Skin of body (tissue), 2 donors: Measurements from ENCODE around the gene NKIRAS2. TPM values are rescaled to one million over a fixed set of nuclear protein-coding genes. Genes with fewer than 3 reads are reported as not detected.
"Not testable (repeated sequence)": the region's sequence is repeated elsewhere in the genome, so short reads cannot be mapped to it uniquely, and the experiment has no call there.

Experiments
- DNase-seq: peaks from one replicate; lab custom pipeline; 2025; lab: John Stamatoyannopoulos, UW
- total RNA-seq: library from RNA; depleted of rRNA; stranded (reverse); fragments of >200 nt; gene quantifications from one replicate; pipeline ENCODE4 v1.2.3, GENCODE V29; 2014

NKIRAS2 gene
- total RNA-seq, 1 donor from 2014 or later: 21.5 TPM

DNA sequence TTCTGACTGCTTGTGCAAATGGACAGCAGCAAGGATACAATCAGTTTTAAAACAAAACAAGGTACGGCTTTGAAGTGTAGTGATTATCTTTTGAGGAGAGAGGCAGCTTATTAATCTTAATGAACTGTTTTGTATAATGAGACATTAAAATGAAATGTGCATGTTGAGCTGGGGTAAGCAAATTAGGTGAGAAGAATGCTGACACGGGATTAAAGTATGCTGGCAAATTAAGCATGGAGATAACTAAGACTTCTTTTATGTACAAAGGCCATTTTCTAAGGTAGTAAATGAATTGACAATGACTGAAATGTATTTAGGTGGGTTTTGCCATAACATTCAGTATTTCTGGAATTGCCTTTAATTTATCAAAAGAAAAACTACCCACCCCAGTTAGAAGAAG is 21.4 kb upstream of the NKIRAS2 start:
- no peak for DNase-seq

DNA sequence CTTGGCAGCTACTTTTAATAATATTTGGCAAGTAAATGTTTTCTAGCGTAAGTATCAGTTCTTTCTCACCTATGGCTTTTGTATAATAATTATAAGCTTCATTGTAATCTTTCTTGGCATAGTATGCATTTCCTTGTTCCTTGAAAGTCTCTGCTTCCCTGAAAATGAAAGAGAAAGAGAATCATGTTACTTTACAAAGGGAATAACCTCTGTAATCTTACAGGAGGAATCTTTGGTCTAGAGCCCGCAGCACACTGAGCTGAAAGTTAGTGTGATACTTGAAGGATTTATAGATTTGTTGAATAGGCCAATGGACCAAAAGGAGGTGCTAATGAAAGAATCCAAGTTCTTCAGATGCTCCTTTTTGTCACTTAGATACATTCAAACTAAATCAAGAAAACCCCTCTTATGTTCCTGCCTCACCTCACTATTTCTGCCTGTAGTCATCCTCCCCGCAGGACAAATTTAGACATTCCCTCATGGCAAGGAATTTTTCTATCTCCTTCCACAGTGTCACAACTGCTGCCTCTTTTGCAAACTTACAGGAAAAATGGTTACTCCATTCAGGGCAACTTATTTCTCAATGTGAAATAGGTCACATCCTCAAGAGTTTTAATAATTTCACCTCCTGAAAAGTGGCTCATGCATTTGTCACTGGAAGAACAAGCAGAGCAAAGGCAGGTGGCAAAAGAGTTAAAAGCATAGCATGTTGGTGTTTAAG is 19.3 kb upstream of the NKIRAS2 start:
- DNase-seq: no peak

- no peak for DNase-seq
Observed at GRCh38 chr17:42001729-42002128, 18.2 kb upstream of the NKIRAS2 start.

DNA sequence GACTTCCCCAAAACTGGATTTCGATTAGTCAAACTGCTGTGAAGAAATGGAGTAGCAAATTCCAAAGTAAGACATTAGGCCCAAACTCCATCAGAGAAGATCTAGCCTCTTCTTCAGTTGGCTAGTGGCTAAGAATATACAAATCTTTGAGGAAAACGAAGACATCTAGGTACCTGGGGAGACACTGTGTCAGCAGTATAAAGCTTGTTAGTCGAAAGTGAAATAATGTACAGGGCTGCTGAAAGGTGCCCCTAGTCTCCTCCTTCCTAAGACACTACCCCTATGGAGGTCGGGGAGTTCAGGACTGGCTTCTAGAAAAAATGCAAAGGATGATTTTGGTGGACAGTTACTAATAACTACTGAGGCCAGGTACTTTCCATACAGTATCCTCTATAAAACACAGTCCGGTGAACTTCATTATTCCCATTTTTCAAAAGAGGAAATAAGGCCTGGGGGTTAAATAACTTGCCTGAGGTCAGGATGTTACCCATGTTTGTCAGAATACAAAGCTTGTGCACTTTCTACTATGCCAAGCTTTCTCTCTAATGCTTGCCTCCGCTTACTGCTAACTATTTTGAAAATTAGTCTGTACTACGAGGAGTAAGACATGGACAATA is 17.6 kb upstream of the NKIRAS2 start:
- no peak for DNase-seq

GRCh38 chr17:42002792-42003301 is 17.0 kb upstream of the NKIRAS2 start:
- DNase-seq: no peak

DNA sequence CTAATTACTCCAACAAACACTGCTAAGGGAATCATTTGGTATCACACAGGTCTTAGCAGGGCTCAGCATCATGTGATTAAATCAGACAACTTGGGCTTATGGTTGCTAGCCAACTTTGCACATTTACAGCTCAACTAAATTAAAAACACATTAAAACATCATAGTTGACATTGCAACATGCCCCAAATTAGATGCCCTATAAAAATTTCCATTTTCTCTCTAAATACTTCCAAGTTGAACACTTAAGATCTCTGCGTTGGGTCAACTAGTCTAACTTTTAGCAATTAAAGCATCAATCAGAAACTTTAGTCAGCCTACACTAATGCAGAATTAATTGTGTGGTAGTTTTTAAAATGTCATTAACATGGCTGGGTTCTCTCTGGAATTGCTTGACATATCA is 14.7 kb upstream of the NKIRAS2 start:
- DNase-seq: peak; percentile 12

- DNase-seq: no peak
Observed at GRCh38 chr17:42009170-42009569, 10.7 kb upstream of the NKIRAS2 start.

DNA sequence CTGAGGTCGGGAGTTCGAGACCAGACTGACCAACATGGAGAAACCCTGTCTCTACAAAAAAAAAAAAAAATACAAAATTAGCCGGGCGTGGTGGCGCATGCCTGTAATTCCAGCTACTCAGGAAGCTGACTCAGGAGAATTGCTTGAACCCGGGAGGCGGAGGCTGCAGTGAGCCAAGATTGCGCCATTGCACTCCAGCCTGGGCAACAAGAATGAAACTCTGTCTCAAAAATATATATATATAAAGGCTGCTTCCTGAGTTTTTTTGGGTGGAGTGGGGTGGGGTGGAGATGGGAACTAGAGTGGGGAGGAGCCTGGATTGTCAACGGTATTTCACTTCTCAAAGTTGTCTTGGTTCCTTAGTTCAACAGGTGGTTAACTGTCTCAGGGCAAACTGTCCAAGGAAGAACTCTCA is 9.6 kb upstream of the NKIRAS2 start:
- DNase-seq: not testable (repeated sequence)

DNA sequence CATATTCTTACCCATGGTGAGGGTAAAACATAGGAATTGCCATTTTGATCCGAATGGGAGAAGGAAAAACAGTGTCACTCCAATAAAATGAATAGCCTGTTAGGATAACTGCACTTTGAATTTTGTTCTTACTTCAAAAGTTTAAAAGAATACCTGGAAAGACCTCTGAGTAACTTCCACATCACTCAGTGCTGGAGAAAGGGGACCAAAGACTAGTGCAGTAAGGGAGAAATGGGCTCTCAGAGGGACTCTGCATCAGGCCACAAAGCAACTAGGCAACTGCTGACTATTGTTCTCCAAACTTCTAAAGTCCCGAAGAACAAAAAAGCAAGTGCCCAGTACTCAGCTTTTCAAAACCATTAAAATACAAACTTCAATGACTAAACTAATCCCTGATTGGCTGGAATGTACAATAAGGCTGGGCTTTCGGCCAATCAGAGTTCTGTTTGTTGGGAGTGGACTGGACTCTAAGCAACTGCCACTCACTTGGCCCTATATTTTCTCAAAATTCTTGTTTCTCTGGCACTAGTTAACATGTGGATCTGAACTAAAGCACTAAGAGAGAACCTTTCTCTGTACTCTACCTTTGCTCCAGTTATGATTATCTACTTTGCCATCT is 8.9 kb upstream of the NKIRAS2 start:
- no peak for DNase-seq

DNA sequence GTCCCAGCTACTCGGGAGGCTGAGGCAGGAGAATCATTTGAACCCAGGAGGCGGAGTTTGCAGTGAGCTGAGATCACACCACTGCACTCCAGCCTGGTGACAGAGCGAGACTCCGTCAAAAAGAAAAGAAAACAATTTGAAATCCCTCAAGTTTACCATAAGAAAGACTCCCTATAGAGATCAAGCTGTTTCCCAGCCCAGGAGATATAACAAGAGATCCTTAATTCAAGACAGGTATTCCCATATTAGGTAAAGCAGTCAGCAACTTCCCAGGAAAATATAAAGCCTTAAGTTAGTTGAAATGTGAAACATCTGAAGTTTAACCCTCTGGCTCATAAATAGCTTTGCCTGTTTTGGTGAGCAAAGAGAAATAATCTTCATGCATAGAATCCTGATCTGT is 7.5 kb upstream of the NKIRAS2 start:
- DNase-seq: not testable (repeated sequence)

DNA sequence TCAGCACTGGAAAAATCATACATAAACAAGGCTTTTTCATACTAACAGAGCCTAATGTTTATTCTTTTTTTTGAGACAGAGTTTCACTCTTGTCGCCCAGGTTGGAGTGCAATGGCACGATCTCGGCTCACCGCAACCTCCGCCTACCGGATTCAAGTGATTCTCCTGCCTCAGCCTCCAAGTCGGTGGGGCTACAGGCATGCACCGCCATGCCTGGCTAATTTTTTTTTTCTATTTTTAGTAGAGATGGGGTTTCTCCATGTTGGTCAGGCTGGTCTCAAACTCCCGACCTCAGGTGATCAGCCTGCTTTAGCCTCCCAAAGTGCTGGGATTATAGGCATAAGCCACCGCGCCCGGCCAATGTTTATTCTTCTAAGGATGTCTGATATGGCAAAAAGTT is 6.2 kb upstream of the NKIRAS2 start:
- not testable (repeated sequence) for DNase-seq

- DNase-seq: no peak
Observed at GRCh38 chr17:42016411-42016831, 3.5 kb upstream of the NKIRAS2 start.

- peak; percentile 92 for DNase-seq
Observed at GRCh38 chr17:42016941-42017865, 2.7 kb upstream of the NKIRAS2 start, which contains the start of gene DNAJC7. DNAJC7 (minus strand) TSS chr17:42017439; CDS start chr17:42017416, 23 bp downstream.

GRCh38 chr17:42017866-42018200 is 2.1 kb upstream of the NKIRAS2 start:
- DNase-seq: no peak

- DNase-seq: no peak
Observed at GRCh38 chr17:42018339-42018738, 1.6 kb upstream of the NKIRAS2 start.

DNA sequence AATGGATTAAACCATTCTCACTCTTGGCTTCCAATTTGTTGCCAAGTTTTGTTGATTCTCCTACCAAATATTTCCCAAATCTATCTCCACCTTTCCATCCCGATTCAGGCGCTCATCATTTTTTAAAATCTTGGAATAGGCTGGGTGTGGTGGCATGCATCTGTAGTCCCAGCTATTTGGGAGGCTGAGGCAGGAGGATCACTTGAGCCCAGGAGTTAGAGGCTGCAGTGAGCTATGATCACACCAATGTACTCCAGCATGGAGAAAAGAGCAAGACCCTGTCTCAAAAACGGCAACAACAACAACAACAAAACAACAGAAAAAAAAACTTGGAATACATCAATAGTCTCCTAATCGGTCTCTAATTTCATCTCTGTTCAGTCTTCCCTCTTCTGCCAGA is 902 bp upstream of the NKIRAS2 start:
- no peak for DNase-seq

DNA sequence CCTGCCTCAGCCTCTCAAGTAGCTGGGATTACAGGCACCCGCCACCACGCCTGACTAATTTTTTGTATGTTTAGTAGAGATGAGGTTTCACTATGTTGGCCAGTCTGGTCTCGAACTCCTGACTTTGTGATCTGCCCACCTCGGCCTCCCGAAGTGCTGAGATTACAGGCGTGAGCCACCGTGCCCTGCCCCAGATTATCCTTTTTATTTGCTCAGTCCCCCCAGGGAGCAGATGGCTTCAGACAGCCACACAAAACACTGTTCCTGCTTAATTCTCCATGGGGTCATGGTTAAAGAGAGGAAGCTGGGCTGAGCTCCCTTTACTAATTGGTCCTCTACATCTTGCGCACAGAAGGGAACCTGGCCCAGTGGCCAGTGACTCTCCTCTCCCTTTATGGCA is 955 bp downstream of the NKIRAS2 start:
- DNase-seq: not testable (repeated sequence)

DNA sequence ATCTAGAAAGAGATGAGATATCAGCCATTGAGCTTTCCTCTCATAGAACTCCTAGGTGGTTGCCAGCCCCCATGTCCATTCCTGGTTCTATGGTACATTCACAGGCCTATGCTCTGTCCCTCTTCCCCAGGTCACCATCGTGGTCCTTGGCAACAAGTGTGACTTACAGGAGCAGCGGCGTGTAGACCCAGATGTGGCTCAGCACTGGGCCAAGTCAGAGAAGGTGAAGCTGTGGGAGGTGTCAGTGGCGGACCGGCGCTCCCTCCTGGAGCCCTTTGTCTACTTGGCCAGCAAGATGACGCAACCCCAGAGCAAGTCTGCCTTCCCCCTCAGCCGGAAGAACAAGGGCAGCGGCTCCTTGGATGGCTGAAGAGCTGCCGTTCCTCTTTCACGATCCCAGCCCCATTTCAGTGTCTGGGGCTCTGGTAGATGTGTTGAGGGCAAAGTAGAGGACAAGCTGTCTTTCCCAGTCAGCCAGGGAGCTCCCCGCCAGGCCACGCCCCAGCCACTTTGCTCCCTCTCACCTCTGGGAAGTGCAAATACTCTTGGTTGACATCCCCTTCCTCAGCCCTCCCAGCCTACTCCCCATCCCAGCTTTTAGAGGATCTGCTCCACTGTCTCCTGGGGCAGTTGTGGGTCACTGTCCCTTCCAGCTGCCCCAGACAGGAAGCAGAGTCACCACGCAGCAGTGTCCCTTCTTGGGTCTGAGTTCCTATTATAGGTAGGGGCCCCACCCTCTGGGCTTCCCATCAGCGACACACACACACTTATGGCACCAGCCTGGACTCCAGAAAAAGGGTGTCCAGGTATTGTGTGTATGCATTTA is 3.8 kb downstream of the NKIRAS2 start:
- no peak for DNase-seq

DNA sequence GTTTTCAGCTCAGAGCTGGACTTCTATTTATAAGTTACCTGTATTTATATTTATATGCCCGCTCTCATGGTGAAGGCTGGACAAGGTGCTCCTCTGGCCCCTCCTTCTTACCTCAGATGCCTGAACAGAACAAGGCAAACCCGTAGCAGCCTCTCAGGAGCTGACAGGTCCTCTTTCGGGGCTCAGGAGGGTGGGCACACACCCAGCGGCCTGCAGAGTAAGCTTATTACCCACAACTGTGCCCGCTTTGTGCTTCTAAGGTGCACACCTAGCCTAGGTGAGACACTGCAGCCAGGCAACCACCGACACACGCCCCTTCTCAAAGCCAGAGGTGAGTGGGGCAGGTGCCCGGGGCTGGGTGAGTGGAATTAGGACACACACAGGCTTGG is 5.3 kb downstream of the NKIRAS2 start:
- no peak for DNase-seq

GRCh38 chr17:42025936-42026335 is 6.0 kb downstream of the NKIRAS2 start:
- DNase-seq: no peak
